H1 (cell line): Measurements from ENCODE around the gene NOC2L. TPM values are rescaled to one million over a fixed set of nuclear protein-coding genes. Genes with fewer than 3 reads are reported as not detected.

Source experiments
- CTCF ChIA-PET: fragments of 300-600 bp; sonication (Branson Sonifier 250); formaldehyde crosslinking; loops from one replicate; lab custom pipeline; 2021; ENCODE audit not compliant: partially characterized antibody; lab: Charles Lee
- POLR2A ChIA-PET: fragments of 300-600 bp; sonication (Branson Sonifier 250); formaldehyde crosslinking; loops from one replicate; lab custom pipeline; 2021; ENCODE audit warnings: inconsistent platforms; ENCODE audit not compliant: partially characterized antibody; lab: Charles Lee
- DNase-seq, 2 experiments: peaks; one replicate each; pipeline versions ENCODE4 v3.0.0 to v3.0.0-alpha.2; 2010 to 2022; ENCODE audit warnings: low spot score in 2 of 2, low read depth in 1 of 2, mixed read lengths in 1 of 2
- FAIRE-seq: peaks from 2 replicates; lab custom pipeline; 2011; peaks lifted over from hg19 to GRCh38; lab: Jason Lieb, UNC
- H2AFZ ChIP-seq: 2 replicates; pipeline ENCODE4 v1.8.1; 2012; ENCODE audit warnings: low read length, inconsistent platforms
- H2AK5ac ChIP-seq: 2 replicates; pipeline ENCODE4 v1.6.1; 2013; ENCODE audit warnings: low read depth, low read length
- H2BK120ac ChIP-seq: replicated peaks from 2 replicates; pipeline ENCODE3; 2013; ENCODE audit warnings: low read depth, low read length, inconsistent platforms
- H2BK12ac ChIP-seq: 2 replicates; pipeline ENCODE4 v1.6.1; 2013; ENCODE audit warnings: low read depth, low read length
- H2BK15ac ChIP-seq: 2 replicates; pipeline ENCODE4 v1.6.1; 2013; ENCODE audit warnings: low read length
- H2BK20ac ChIP-seq: 2 replicates; pipeline ENCODE4 v1.6.1; 2013; ENCODE audit warnings: low read length
- H2BK5ac ChIP-seq: 2 replicates; pipeline ENCODE4 v1.6.1; 2013; ENCODE audit warnings: low read depth, low read length
- H3K14ac ChIP-seq: 2 replicates; pipeline ENCODE4 v1.6.1; 2013; ENCODE audit warnings: inconsistent platforms; ENCODE audit not compliant: insufficient read length
- H3K18ac ChIP-seq: 2 replicates; pipeline ENCODE4 v1.6.1; 2013; ENCODE audit warnings: low read length; ENCODE audit errors: extremely low read depth
- H3K23ac ChIP-seq: 2 replicates; pipeline ENCODE4 v1.6.1; 2013; ENCODE audit warnings: inconsistent platforms; ENCODE audit not compliant: insufficient read length
- H3K23me2 ChIP-seq: 2 replicates; pipeline ENCODE4 v1.6.1; 2013; ENCODE audit warnings: low read depth, low read length
- H3K27ac ChIP-seq: 2 replicates; pipeline ENCODE4 v1.6.1; 2011; ENCODE audit warnings: low read depth, low read length, inconsistent platforms
- H3K27me3 ChIP-seq, 4 experiments: replicated peaks in 1 of 4; 1 replicate in 1 of 4; 2 replicates in 3 of 4; pipeline versions ENCODE4 v1.6.1 to v1.8.1; 2011 to 2013; ENCODE audit warnings: low read length in 3 of 4, mild to moderate bottlenecking in 3 of 4, inconsistent platforms in 2 of 4, mixed read lengths in 2 of 4, moderate library complexity in 1 of 4; ENCODE audit not compliant: control insufficient read depth in 3 of 4, insufficient read depth in 3 of 4; ENCODE audit errors: extremely low read depth in 1 of 4
- H3K36me3 ChIP-seq, 4 experiments: 2 replicates each; pipeline versions ENCODE4 v1.6.1 to v1.8.1; 2011 to 2013; ENCODE audit warnings: mild to moderate bottlenecking in 4 of 4, low read length in 3 of 4, moderate library complexity in 2 of 4, control low read depth in 1 of 4, inconsistent platforms in 1 of 4; ENCODE audit not compliant: insufficient read depth in 4 of 4, control insufficient read depth in 2 of 4
- H3K4ac ChIP-seq: replicated peaks from 2 replicates; pipeline ENCODE3; 2013; ENCODE audit warnings: low read length, low read depth, mixed read lengths, inconsistent platforms; ENCODE audit not compliant: insufficient read length
- H3K4me1 ChIP-seq, 4 experiments: replicated peaks in 1 of 4; 1 replicate in 1 of 4; 2 replicates in 3 of 4; pipeline versions ENCODE4 v1.6.1 to v1.8.1; 2011 to 2013; ENCODE audit warnings: low read length in 3 of 4, inconsistent platforms in 2 of 4, mixed read lengths in 1 of 4; ENCODE audit not compliant: insufficient read depth in 4 of 4, control insufficient read depth in 3 of 4
- H3K4me2 ChIP-seq, 2 experiments: 2 replicates each; pipeline versions ENCODE4 v1.6.1 to v1.8.1; 2011 to 2013; ENCODE audit warnings: low read depth in 2 of 2, low read length in 2 of 2, control low read depth in 1 of 2, inconsistent platforms in 1 of 2, mild to moderate bottlenecking in 1 of 2; ENCODE audit not compliant: insufficient read depth in 1 of 2
- H3K4me3 ChIP-seq, 4 experiments: fragments of 200-600, 300-600 bp in 1 of 4; sonication (generic), shearing (Covaris generic), sonication (Bioruptor Twin) in 1 of 4; 2 replicates each; pipeline versions ENCODE4 v1.5.1 to v1.8.1; 2011 to 2016; ENCODE audit warnings: low read length in 4 of 4, low read depth in 3 of 4, control low read depth in 2 of 4, inconsistent platforms in 2 of 4, mild to moderate bottlenecking in 2 of 4, mixed read lengths in 1 of 4, moderate library complexity in 1 of 4; ENCODE audit not compliant: insufficient read depth in 2 of 4; ENCODE audit errors: extremely low read depth in 1 of 4
- H3K56ac ChIP-seq: replicated peaks from 2 replicates; pipeline ENCODE3; 2013; ENCODE audit warnings: low read depth, mild to moderate bottlenecking, mixed read lengths, low read length, inconsistent platforms; ENCODE audit not compliant: insufficient read length
- H3K79me1 ChIP-seq: 2 replicates; pipeline ENCODE4 v1.6.1; 2013; ENCODE audit warnings: low read depth, low read length, control low read depth
- H3K79me2 ChIP-seq, 2 experiments: 2 replicates each; pipeline versions ENCODE4 v1.6.1 to v1.8.1; 2012 to 2013; ENCODE audit warnings: low read length in 2 of 2, mild to moderate bottlenecking in 2 of 2, inconsistent platforms in 1 of 2; ENCODE audit not compliant: insufficient read depth in 2 of 2, control insufficient read depth in 1 of 2
- H3K9ac ChIP-seq, 4 experiments: replicated peaks in 1 of 4; 1 replicate in 1 of 4; 2 replicates in 3 of 4; pipeline versions ENCODE4 v1.6.1 to v1.8.1; 2011 to 2013; ENCODE audit warnings: low read depth in 3 of 4, low read length in 3 of 4, control low read depth in 2 of 4, mild to moderate bottlenecking in 2 of 4, moderate library complexity in 2 of 4, inconsistent platforms in 1 of 4; ENCODE audit errors: extremely low read depth in 1 of 4
- H3K9me3 ChIP-seq, 2 experiments: 2 replicates each; pipeline versions ENCODE4 v1.6.1 to v1.8.1; 2012 to 2013; ENCODE audit warnings: mild to moderate bottlenecking in 2 of 2, moderate library complexity in 2 of 2, control low read depth in 1 of 2, inconsistent platforms in 1 of 2, low read depth in 1 of 2, low read length in 1 of 2, mixed read lengths in 1 of 2; ENCODE audit not compliant: insufficient read depth in 2 of 2
- H4K20me1 ChIP-seq, 2 experiments: replicated peaks in 1 of 2; 2 replicates each; pipeline versions ENCODE3 to v1.8.1; 2011 to 2013; ENCODE audit warnings: inconsistent platforms in 2 of 2, low read length in 2 of 2, mild to moderate bottlenecking in 1 of 2; ENCODE audit not compliant: insufficient read depth in 2 of 2, control insufficient read depth in 1 of 2
- H4K5ac ChIP-seq: 2 replicates; pipeline ENCODE4 v1.6.1; 2013; ENCODE audit warnings: low read length, low read depth, mixed read lengths, inconsistent platforms; ENCODE audit not compliant: insufficient read length
- H4K8ac ChIP-seq: 2 replicates; pipeline ENCODE4 v1.8.0; 2013; ENCODE audit warnings: mild to moderate bottlenecking, moderate library complexity, low read length, inconsistent platforms; ENCODE audit not compliant: insufficient read depth; ENCODE audit errors: extremely low read depth
- H4K91ac ChIP-seq: replicated peaks from 2 replicates; pipeline ENCODE3; 2013; ENCODE audit warnings: low read length, mixed read lengths, inconsistent platforms; ENCODE audit not compliant: insufficient read length
- CTBP2 ChIP-seq: IDR thresholded peaks from 2 replicates; pipeline ENCODE4 v1.7.0; 2011; ENCODE audit warnings: borderline replicate concordance, mild to moderate bottlenecking, moderate library complexity, mixed read lengths, low read length; ENCODE audit not compliant: insufficient read depth, insufficient read length
- MAFK ChIP-seq: IDR thresholded peaks from 2 replicates; pipeline ENCODE4 v1.6.1; 2012; ENCODE audit warnings: low read depth, mild to moderate bottlenecking, improper control_type of control experiment, low read length
- NRF1 ChIP-seq: IDR thresholded peaks from 2 replicates; pipeline ENCODE4 v1.6.1; 2011; ENCODE audit warnings: mild to moderate bottlenecking, low read depth, low read length, improper control_type of control experiment
- POLR2A ChIP-seq, 2 experiments: IDR thresholded peaks; 1 replicate in 1 of 2; 2 replicates in 1 of 2; pipeline ENCODE4 v1.6.1; 2011; ENCODE audit warnings: low read depth in 2 of 2, low read length in 2 of 2, mild to moderate bottlenecking in 2 of 2; ENCODE audit errors: control extremely low read depth in 1 of 2
- POU5F1 ChIP-seq: IDR thresholded peaks from 2 replicates; pipeline ENCODE4 v1.6.1; 2011; ENCODE audit warnings: low read depth, mild to moderate bottlenecking, low read length, moderate library complexity
- WGBS, 2 experiments: shearing (Covaris generic) in 1 of 2; methylation state at CpG; one replicate each; pipeline versions ENCODE4 v1.1.6 to v1.1.7; 2013 to 2015; ENCODE audit warnings: low lambda C conversion rate in 2 of 2, mixed read lengths in 2 of 2, inconsistent platforms in 1 of 2, low coverage in 1 of 2, missing lambda C conversion rate in 1 of 2; ENCODE audit not compliant: insufficient replicate concordance in 2 of 2, insufficient coverage in 1 of 2, insufficient read length in 1 of 2; ENCODE audit errors: extremely low coverage in 1 of 2, missing lambda C conversion rate in 1 of 2; 5-methylcytosine and 5-hydroxymethylcytosine counted together
- polyA plus RNA-seq, 7 experiments: library from polyadenylated mRNA; depleted of rRNA in 3 of 7; stranded (reverse) in 5 of 7; unstranded in 2 of 7; fragments of >200 nt in 5 of 7; fragments of 200-250 nt in 2 of 7; gene quantifications; 1 replicate in 5 of 7; 2 replicates in 1 of 7; 4 replicates in 1 of 7; pipeline versions ENCODE4 v1.2.1 to v1.2.3, GENCODE V29; 2011 to 2013; ENCODE audit warnings: missing spikeins in 2 of 7, mixed read lengths in 2 of 7
- total RNA-seq: library from RNA; stranded (reverse); fragmentation: NEBNext Ultra II Directional; extraction: Animal tissue kit (Norgen Biotek cat#: 25700); gene quantifications from 2 replicates; pipeline ENCODE4 v1.2.1, GENCODE V29; 2021

NOC2L gene
- total and polyA plus RNA-seq, 2 of the 8 experiments (the other 6 are each of a cell fraction or from before 2014, with no cell fraction given): 74.7 to 130 TPM

- H4K20me1 ChIP-seq: peaks cover 0 to under 1% of the 10 kb centered on the region in 2 experiments
- no peaks in the 10 kb centered on the region for H3K79me1 ChIP-seq
- no peak overlapping the region for H4K5ac ChIP-seq
- peaks cover 0 to 5% (median 2%) of the 10 kb centered on the region in 4 experiments; a peak in 3 of 7 replicates for H3K4me1 ChIP-seq
- no peak overlapping the region for H2BK120ac ChIP-seq
- no peak overlapping the region for H3K4ac ChIP-seq
- H2BK12ac ChIP-seq: no peak overlapping the region
- H3K79me2 ChIP-seq: no peaks in the 10 kb centered on the region
- H4K91ac ChIP-seq: no peak overlapping the region
- no peaks in the 10 kb centered on the region for H3K9me3 ChIP-seq
- H2BK5ac ChIP-seq: no peak overlapping the region
- ChIA-PET CTCF (interaction anchor here (0.6 to 0.8 kb wide), 2 partner anchors 69 to 124 kb away, joined by 3 to 4 read pairs; no protein-coding TSS in a partner anchor), POLR2A (no interaction called here)
- no peak overlapping the region for H3K4me3 ChIP-seq
- no peak overlapping the region for H2AK5ac ChIP-seq
- H3K4me2 ChIP-seq: no peak overlapping the region
- H3K23ac ChIP-seq: no peak overlapping the region
- 86% methylated on average over 18 of the region's 18 CpGs; no CpG with 5 or more reads in 1 of the 2 experiments for WGBS, 2 experiments
- FAIRE-seq (no peak), DNase-seq (no peak)
- H3K27ac ChIP-seq: no peak overlapping the region
- H3K9ac ChIP-seq: no peak overlapping the region
- peaks cover 20 to 29% (median 26%) of the 10 kb centered on the region in 4 experiments for H3K27me3 ChIP-seq
- no peak overlapping the region for H2AFZ ChIP-seq
- H4K8ac ChIP-seq: 0 out of 2 replicates have a peak overlapping the region, but pooled peaks have one; percentile 51
- no peak overlapping the region for H2BK15ac ChIP-seq
- H3K36me3 ChIP-seq: no peaks in the 10 kb centered on the region
- peaks cover 2% of the 10 kb centered on the region; the same call in 1 of the 2 replicates for H3K23me2 ChIP-seq
- H3K14ac ChIP-seq: no peak overlapping the region
- no peak overlapping the region for H2BK20ac ChIP-seq
- H3K56ac ChIP-seq: no peak overlapping the region
- H3K18ac ChIP-seq: no peak overlapping the region
- TF ChIP-seq NRF1 (no peak), CTBP2 (no peak), MAFK (no peak), POLR2A (IDR thresholded peaks at IDR 0.05; ENCODE audit: control extremely low read depth in 1 of 2, low read depth in 2 of 2, low read length in 2 of 2) (no peak), POU5F1 (no peak)
Observed at GRCh38 chr1:901108-901859, 57.8 kb downstream of the NOC2L start.
